ENCODE data around the gene ZNF385B. TPM values are rescaled to one million over a fixed set of nuclear protein-coding genes. Genes with fewer than 3 reads are reported as not detected.

ZNF385B gene
- total and polyA plus RNA-seq, 10 of the 15 experiments (the other 5 are each of a cell fraction or from before 2014, with no cell fraction given), result not detected

GRCh38 chr2:179435566-179435965 is 425.8 kb downstream of the ZNF385B start (continued):
- no peak for TF ChIP-seq CHD1 (IDR thresholded peaks at IDR 0.05; ENCODE audit: low read depth, low read length)
- no peak for TF ChIP-seq NFYA (IDR thresholded peaks at IDR 0.05; ENCODE audit: borderline replicate concordance, low read depth, low read length)

- in situ Hi-C loops (cut with MboI), result no loop called here
- ChIA-PET CTCF (interaction anchor here (0.5 to 1.5 kb wide), 6 partner anchors 9 to 175 kb away, joined by 3 to 11 read pairs (median 4); no protein-coding TSS in a partner anchor), POLR2A (no interaction called here), SMC1A (ENCODE audit: uncharacterized antibody, unreplicated experiment) (interaction anchor here (1.1 to 3.4 kb wide), 5 partner anchors 9 to 24 kb away, joined by 3 to 16 read pairs (median 4); no protein-coding TSS in a partner anchor), RAD21 (ENCODE audit: unreplicated experiment) (interaction anchor here (1.2 to 1.3 kb wide), 2 partner anchors 12 to 215 kb away, joined by 3 to 5 read pairs; no protein-coding TSS in a partner anchor)
- H3K9me3 ChIP-seq (replicated peaks; ENCODE audit: control insufficient read depth, insufficient read depth, low read length), result no peaks in the 10 kb centered on the region
- no peaks in the 10 kb centered on the region for H4K20me1 ChIP-seq (ENCODE audit: control insufficient read depth, insufficient read depth)
- ATAC-seq (no peak), FAIRE-seq (no peak), DNase-seq (ENCODE audit: low read depth, low spot score) (no peak)
- no peaks in the 10 kb centered on the region for H3K79me2 ChIP-seq (ENCODE audit: control insufficient read depth, insufficient read depth, low read length)
- WGBS (ENCODE audit: insufficient coverage, insufficient replicate concordance, low lambda C conversion rate, missing lambda C conversion rate), result 61% methylated on average over 4 of the region's 4 CpGs
- H3K36me3 ChIP-seq (ENCODE audit: control insufficient read depth in 2 of 2, insufficient read depth in 2 of 2, low read length in 1 of 2), result no peaks in the 10 kb centered on the region
- intact Hi-C loops (cut with micrococcal nuclease; ENCODE audit: unreplicated experiment), result no loop called here
- H3K4me2 ChIP-seq (ENCODE audit: control insufficient read depth, insufficient read depth), result no peak overlapping the region
- H2AFZ ChIP-seq (ENCODE audit: control insufficient read depth, low read depth, low read length), result no peak overlapping the region
- no peaks in the 10 kb centered on the region for H3K27me3 ChIP-seq (replicated peaks in 1 of 2; ENCODE audit: control insufficient read depth in 2 of 2, insufficient read depth in 2 of 2, low read length in 1 of 2)
- no peaks in the 10 kb centered on the region for H3K4me1 ChIP-seq (ENCODE audit: control insufficient read depth, insufficient read depth, low read length)
- no peak overlapping the region for H3K4me3 ChIP-seq
- TF ChIP-seq BHLHE40 (IDR thresholded peaks at IDR 0.05; ENCODE audit: borderline replicate concordance in 1 of 2, low read depth in 2 of 2, low read length in 1 of 2) (no peak), ZNF217 (IDR thresholded peaks at IDR 0.05) (no peak), RUNX3 (IDR thresholded peaks at IDR 0.05; ENCODE audit: low read length) (no peak), CHD4 (IDR thresholded peaks at IDR 0.05) (no peak), DPF2 (IDR thresholded peaks at IDR 0.05) (no peak), TARDBP (IDR thresholded peaks at IDR 0.05; ENCODE audit: borderline replicate concordance) (no peak), MTA3 (IDR thresholded peaks at IDR 0.05; ENCODE audit: borderline replicate concordance, low read length) (no peak), BMI1 (IDR thresholded peaks at IDR 0.05; ENCODE audit: borderline replicate concordance) (no peak), RCOR1 (conservative IDR thresholded peaks at IDR 0.05; ENCODE audit: low read depth, low read length) (no peak), EP300 (IDR thresholded peaks at IDR 0.05; ENCODE audit: borderline replicate concordance in 1 of 2, control insufficient read depth in 1 of 2, low read depth in 2 of 2, low read length in 2 of 2) (no peak), RBBP5 (conservative IDR thresholded peaks at IDR 0.05) (no peak)
- H3K9ac ChIP-seq (ENCODE audit: control insufficient read depth, insufficient read depth, low read length), result no peak overlapping the region
- no TSS peak for BruUV-seq (replicated peaks)
- H3K27ac ChIP-seq (ENCODE audit: control insufficient read depth, insufficient read depth), result no peak overlapping the region
Observed at GRCh38 chr2:179435000-179435399, 426.4 kb downstream of the ZNF385B start.
